HG03039 (cell line): ENCODE results near the gene RTF2.
"Not testable (repeated sequence)": the region's sequence is repeated elsewhere in the genome, so short reads cannot be mapped to it uniquely, and the experiment has no call there.

Experiments
- ATAC-seq: cut with Tn5 transposase; IDR thresholded peaks from one replicate; pipeline ENCODE4 v1.9.1; 2021; ENCODE audit warnings: mild to moderate bottlenecking, moderate library complexity; ENCODE audit not compliant: unreplicated experiment

Gene RTF2

GRCh38 chr20:56537997-56538396 lies 69.6 kb downstream of the RTF2 start:
- no peak for ATAC-seq

- no peak for ATAC-seq
Observed at GRCh38 chr20:56540415-56540814, 72.0 kb downstream of the RTF2 start.

- ATAC-seq, result no peak
Observed at GRCh38 chr20:56542489-56543030, 74.1 kb downstream of the RTF2 start.

- ATAC-seq, result no peak
Observed at GRCh38 chr20:56551571-56551970, 83.1 kb downstream of the RTF2 start.

- ATAC-seq, result no peak
Observed at GRCh38 chr20:56552911-56553629, 84.6 kb downstream of the RTF2 start.

- peak; percentile 79 for ATAC-seq
Observed at GRCh38 chr20:56554869-56555268, 86.4 kb downstream of the RTF2 start.

- ATAC-seq, result no peak
Observed at GRCh38 chr20:56558968-56559367, 90.5 kb downstream of the RTF2 start.

- not testable (repeated sequence) for ATAC-seq
Observed at GRCh38 chr20:56564526-56564925, 96.1 kb downstream of the RTF2 start.

- ATAC-seq, result no peak
Observed at GRCh38 chr20:56565511-56565910, 97.1 kb downstream of the RTF2 start.

GRCh38 chr20:56566621-56567020 lies 98.2 kb downstream of the RTF2 start:
- no peak for ATAC-seq
